HG03442 (cell line): ENCODE measurements around the gene CFC1.
"Not testable (repeated sequence)": the region's sequence is repeated elsewhere in the genome, so short reads cannot be mapped to it uniquely, and the experiment has no call there.

Experiments used
- ATAC-seq: cut with Tn5 transposase; IDR thresholded peaks from one replicate; pipeline ENCODE4 v1.9.1; 2021; ENCODE audit warnings: mild to moderate bottlenecking, moderate library complexity; ENCODE audit not compliant: unreplicated experiment

Gene CFC1

GRCh38 chr2:130599393-130599792, at the start of gene CFC1:
Gene CFC1, minus strand, starts transcription at chr2:130599575. Its CDS starts 288 bp downstream, at chr2:130599287.
- ATAC-seq, result not testable (repeated sequence)

GRCh38 chr2:130641688-130642087, 42.3 kb upstream of the CFC1 start:
- not testable (repeated sequence) for ATAC-seq

GRCh38 chr2:130638973-130639372, 39.6 kb upstream of the CFC1 start:
- not testable (repeated sequence) for ATAC-seq

DNA sequence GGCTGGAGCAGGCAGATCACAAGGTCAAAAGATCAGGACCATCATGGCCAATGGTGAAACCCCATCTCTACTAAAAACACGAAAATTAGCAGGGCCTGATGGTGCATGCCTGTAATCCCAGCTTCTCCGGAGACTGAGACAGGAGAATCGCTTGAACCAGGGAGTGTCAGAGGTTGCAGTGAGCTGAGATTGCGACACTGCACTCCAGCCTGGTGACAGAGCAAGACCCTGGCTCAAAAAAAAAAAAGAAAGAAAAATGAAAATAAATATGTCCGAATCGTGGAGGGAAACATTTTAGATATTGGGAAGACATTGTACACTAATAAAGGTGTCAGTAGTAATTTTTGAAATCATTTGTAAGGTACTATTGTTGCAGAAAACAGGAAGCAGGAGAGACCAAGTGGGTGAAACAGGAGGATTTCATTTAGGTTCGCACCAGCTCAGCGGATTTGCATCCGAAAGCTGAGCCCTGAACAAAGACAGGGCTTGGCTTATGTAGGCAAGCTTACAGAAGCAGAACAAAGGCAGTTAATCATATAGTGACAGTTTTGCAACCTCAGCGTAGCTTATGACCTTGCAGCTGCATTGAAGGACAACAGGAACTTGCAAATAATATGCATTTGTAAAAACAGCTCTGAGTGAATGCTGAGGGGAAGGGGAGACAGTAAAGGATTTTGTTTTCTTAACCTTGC, 29.6 kb upstream of the CFC1 start:
- ATAC-seq, result not testable (repeated sequence)

GRCh38 chr2:130611140-130611539, 11.8 kb upstream of the CFC1 start, which contains the start of gene POTEJ:
Gene POTEJ, plus strand, starts transcription at chr2:130611440. Its CDS starts 93 bp downstream, at chr2:130611533.
- not testable (repeated sequence) for ATAC-seq

GRCh38 chr2:130610486-130610885, 11.1 kb upstream of the CFC1 start:
- not testable (repeated sequence) for ATAC-seq

DNA sequence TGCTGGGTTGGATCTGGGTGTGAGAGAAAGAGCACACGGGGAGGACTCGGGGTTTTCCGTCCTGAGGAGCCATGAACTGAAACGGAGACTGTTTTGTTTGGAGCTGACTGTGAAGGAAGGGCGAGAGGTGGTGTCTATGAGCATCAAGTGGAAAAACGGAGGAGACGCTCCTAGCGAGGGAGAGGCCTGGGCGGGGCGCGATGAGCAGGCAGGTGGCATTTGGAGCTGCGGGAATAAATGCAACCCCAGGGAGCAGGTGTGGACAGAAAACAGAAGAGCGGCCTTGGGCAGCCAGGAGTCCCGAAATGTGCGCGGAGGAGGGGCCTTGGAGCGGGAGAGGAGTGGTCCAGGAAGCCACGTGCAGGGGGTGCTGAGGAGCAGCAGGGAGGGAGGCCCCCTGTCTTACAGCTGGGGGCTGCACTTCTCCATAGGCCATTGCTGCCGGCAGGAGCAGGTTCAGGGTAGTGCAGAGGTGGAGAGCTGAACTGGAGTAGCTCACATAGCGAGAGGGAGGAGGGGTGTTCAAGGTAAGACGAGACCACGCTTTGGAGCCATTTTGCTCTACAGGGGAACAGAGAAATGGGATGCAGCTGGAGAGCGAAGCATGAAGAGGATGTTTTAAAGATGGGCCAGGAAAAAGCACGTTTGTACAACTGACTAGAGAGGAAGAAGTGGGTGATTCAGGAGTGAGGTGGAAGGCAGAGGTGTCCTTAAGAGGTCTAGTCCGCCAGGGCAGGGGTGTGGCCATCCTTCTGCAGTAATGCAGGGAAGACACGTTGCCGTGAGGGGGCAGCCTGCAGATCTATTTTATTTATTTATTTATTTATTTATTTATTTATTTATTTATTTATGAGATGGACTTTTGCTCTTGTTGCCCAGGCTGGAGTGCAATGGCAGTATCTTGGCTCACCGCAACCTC, 9.9 kb upstream of the CFC1 start:
- not testable (repeated sequence) for ATAC-seq

GRCh38 chr2:130608276-130609001, 9.1 kb upstream of the CFC1 start:
- not testable (repeated sequence) for ATAC-seq

DNA sequence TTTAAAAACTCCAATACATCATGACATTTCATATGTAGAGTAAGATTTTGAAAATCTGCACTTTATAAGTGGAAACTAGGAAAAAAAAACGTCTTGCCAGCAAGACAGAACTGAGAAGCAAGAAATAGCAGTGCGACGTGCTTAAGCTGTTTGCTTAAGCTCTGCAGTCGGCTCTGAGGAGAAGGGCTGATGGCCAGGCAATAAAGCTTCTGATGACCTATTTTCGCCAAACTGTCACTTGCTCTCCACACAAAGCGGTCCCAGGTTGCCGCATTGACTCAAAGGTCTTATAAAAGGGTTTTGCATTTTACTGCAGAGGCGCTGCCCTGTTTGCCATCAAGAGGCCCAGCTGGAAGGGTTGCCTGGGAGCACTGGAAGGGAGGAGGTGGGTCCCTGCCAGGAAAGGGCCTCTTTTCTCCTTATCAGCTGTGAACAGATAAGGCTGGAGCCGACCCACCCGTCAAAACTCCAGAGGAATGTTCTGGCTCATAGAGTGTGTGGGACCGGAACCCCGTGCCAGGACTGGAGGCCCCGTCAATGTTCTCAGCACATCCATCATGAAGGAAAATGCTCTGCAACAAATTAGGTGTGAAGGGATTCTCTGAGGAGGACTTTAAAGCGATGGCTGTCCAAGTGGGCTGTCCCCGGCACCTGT, 2.4 kb upstream of the CFC1 start:
- not testable (repeated sequence) for ATAC-seq

DNA sequence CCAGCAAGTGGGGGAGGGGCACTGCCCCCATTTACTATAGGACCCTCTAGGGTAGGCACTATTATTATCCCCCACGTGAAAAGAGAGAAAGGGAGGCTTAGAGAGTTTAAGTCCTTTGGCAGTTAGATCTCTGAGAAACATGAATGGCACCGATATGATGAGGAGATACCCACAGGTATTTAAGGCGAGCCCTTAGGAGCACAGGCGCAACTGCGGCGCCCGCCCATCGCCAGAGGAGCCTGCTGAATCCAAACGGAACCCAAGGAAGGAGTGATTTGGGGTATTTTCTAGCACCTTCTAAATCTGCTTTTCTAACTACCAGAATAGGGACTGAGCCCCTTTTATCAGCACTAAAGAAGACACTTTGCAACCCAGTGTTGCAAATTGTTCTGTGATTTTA, 551 bp upstream of the CFC1 start:
- not testable (repeated sequence) for ATAC-seq

- not testable (repeated sequence) for ATAC-seq
Measured at GRCh38 chr2:130598463-130598862, 912 bp downstream of the CFC1 start.

GRCh38 chr2:130597994-130598393, 1.4 kb downstream of the CFC1 start:
- not testable (repeated sequence) for ATAC-seq

GRCh38 chr2:130596757-130597156, 2.6 kb downstream of the CFC1 start:
- ATAC-seq, result not testable (repeated sequence)

DNA sequence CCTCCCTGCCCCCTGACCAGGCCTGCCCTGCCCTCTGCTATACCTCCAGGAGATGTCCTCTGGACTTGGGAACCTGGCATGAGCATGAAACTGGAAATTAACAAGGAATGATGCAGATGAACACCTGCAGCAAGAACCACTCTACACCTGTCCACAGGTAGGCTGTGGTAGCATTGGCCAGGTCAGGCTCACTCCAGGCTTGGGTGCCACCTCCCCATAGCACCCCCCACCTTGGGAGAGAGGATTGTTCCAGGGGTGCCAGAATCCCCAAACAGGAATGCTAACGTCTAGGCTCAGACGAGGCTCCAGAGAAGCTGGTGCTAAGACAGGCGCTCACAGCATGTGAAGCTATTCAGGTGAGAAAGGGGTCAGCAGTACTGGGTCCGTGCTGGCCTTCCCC, 5.4 kb downstream of the CFC1 start:
- ATAC-seq, result not testable (repeated sequence)

DNA sequence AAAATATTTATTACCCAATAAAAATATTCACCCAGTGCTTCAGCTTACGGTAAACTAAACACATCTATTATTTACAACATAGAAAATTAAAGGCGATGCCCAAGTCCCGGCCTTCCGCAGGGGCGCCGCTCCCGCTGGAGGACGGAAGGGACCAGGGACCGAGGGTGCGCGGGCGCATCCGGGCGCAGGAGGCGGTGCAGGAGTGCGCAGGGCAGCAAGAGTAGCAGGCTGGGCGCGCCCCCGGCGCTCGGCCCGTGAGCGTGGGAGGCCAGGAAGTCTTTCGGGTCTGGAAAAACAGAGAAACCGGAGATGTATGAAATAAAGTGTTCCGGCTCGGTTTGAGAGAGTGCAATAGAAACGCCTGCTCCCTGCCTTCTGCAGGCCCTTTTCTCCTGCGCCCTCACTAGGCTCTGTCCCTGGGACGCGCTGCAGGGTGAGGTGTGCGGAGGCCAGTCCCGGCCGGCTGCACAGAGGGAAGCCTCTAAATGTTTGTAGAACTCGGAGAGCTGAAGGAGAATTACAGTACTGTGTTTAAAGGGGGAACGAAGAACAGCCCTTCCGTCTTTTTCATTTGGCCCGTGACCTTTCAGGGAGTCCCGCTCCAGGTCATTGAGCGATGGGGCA, 6.5 kb downstream of the CFC1 start:
- ATAC-seq, result not testable (repeated sequence)

GRCh38 chr2:130590842-130591359, 8.5 kb downstream of the CFC1 start:
- ATAC-seq, result not testable (repeated sequence)

DNA sequence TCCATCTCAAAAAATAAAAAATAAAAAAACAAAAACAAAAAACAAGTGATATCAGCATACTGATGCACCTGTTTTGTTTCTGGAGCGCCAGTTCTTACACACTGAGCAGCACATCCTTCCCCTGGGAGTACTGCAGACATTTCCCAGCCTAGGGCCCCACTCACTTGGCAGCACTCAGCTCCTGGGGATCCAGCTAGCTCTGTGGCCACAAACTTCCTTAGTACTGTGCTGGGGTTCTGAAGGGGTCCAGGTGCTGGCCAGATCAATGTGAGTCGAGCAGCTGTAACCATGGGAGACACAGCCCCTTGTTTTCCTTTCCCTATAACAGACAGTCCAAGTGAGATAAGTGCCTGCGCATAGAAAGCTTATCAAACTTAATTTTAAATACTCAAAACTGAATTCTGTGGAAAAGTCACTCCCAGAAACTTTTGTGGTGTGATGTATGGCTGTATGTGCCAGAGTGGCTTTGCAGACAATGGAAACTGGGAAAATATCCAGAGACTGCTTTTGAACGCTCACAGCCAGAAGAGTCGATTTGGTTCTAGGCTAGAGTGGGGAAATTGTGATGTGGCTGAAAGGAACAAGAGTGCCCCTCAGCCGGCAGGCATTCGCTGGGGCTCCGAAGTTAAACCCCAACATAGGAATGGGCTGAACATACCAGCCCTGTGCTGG, 9.1 kb downstream of the CFC1 start:
- ATAC-seq, result not testable (repeated sequence)

DNA sequence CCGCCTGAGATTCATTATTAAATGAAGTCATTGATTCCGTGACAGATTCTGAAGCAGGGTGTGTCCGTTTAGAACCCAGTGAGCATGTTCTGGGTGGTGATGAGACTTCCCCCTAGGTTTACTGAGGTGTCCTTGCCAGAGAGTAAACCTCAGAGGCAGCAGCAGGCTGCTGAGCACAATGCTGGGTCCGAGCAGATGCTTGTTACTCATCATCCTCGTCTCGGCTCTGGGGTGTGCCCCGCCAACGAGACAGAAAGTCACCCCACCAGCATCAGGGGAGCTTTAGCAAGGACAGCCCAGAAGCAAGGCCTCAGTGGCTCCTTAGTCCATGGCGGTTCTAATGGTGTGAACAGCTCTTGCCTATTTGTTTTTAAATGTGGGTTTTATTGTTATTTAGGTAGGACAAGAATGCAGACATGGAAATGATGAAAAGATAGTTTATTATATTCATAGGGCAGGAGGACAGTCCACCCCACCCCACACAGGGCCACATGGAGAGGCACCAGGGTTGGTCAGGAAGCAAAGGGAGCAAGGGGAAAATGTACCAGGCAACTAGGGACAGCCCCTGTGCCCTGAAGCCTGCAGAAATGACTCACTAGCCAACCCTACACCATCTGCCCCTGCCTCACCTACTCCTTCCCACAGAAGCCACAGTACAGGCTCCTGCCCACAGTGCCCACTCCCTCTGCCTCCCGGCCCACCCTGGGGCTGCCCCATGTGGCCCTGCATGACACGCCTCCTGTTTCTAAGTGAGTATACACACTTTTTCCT, 10.5 kb downstream of the CFC1 start:
- peak; percentile 92 for ATAC-seq
